ENCODE results near the gene PIK3R1.

PIK3R1 gene

DNA sequence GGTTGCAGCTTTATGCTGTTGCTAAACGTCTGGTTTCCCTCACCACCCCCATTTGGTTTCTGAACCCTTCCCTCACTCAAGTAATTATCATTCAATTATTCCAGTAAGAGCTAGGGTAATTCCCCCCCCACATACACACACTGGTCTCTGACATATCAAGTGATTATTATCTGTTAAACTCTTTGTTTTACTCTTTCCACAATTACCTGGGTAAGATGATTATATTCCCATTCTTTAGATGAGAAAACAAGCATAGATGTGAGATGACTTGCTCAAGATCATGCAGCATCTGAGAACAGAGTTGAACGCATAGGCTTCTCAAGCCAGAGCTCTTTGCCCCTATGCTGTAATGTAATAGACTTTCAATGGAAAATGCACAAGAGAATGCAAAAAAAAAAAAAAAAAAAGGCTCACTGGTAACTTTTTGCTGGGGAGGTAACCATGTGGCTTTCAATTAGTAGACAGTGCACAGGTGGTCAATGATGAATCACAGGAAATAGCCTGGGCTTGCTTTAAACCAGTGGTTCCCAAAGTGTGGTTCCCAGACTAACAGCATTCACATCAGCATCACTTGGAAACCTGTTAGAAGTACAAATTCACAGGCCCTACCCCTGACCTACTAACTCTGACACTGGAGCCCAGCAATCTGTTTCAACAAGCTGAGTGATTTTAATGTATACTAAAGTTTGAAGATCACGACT is 87.6 kb downstream of the PIK3R1 start:
- DNase-seq, result no peak

GRCh38 chr5:68303754-68304420 is 88.3 kb downstream of the PIK3R1 start:
- no peak for DNase-seq

- DNase-seq, result no peak
Measured at GRCh38 chr5:68304421-68305052, 89.0 kb downstream of the PIK3R1 start.

GRCh38 chr5:68305223-68305870 is 89.8 kb downstream of the PIK3R1 start:
- no peak for DNase-seq

DNA sequence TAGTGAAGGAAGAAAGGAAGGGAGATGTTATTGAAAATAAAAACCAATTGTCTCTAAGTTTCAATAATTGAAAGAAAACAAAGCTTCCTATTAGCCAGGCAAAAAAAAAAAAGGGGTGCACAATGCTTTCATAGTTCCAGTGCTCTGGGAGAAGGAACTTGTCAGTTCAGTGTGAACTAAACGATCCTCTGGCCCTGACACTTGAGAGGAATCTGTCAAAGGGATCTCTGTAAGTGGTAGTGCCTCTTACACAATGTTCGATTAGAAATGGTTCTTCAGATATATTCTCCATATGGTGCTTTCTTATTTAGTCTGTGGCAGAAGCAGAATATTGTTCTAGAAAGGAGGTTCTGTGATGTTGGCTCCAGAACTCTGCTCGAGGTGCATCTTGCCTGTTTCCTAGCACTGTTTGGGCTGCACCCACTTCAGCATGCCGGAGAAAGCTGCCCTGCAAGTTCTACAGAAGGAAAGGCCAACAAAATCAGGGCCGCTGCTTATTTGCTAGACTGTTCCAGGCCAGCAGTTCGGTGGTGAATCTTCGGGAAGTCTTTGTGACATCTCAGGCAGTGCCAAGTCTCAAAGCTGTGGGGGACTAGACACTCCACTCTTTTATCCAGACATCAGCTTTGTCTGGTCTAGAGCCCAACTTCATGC is 90.9 kb downstream of the PIK3R1 start:
- DNase-seq, result no peak

- DNase-seq, result no peak
Measured at GRCh38 chr5:68313336-68313735, 97.8 kb downstream of the PIK3R1 start.

DNA sequence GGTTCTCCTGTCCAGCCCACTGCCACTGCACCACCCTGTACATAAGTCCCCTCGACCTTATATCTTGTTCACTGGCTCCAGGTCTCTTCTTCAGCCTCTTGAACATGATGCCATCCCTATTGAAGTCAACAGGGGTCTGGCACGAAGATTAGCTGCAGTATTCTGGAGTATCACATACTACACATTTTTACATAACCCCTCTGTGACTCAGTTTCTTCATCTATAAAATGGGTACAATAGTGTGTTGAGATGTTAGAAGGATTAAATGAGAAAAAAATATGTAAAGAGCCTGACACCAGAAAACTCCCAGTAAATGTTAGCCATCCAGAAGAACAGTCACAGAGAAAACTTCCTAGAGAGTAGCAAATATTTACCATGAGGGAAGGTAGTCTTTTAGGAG is 98.9 kb downstream of the PIK3R1 start:
- no peak for DNase-seq

DNA sequence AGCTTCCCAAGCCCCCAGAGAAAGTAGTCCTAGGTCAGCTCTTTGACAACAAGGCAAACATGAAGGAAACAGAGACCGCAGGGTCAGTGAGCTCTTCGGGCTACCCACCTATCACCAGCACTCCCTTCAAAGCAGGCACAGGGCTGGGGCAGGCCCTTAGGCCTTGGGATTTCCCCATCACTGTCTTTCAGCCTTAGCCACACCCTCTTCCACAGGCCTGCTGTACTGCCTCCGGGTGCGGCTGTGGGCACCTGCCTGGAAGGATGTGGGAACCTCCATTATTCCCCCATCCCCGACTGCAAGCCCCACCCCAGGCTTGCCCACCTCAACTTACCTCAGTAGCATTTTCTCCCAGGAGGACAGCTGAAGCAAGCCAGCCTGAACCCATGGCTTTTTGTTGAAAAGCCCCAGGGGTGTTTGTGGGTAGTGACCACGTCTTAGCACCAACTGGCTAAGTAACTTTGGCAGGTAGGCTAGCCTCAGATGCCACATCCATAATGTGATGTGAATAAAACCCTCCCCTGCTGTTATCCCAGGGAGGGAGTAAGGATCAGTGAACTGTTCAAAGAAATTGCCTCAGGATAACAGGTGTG is 100.2 kb downstream of the PIK3R1 start:
- DNase-seq, result no peak

DNA sequence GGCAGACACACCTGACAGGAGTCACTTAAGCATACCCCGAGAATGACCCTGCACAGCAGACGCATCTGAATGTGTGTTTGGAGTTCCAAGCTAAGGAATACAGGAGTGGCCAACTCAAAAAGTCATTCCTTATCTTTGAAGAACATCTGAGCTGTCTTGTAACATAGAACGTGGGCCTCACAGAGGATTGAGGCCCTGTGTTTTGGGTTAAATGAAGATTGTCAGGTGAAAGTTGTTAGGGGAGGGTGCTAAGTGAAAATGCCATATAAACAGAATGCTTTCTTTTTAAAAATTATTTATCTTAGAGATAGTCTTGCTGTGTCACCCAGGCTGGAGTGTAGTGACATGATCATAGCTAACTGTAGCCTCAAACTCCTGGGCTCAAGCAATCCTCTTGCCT is 100.9 kb downstream of the PIK3R1 start:
- no peak for DNase-seq

- no peak for DNase-seq
Measured at GRCh38 chr5:68317646-68318045, 102.1 kb downstream of the PIK3R1 start.

- DNase-seq, result no peak
Measured at GRCh38 chr5:68318955-68319705, 103.6 kb downstream of the PIK3R1 start.

DNA sequence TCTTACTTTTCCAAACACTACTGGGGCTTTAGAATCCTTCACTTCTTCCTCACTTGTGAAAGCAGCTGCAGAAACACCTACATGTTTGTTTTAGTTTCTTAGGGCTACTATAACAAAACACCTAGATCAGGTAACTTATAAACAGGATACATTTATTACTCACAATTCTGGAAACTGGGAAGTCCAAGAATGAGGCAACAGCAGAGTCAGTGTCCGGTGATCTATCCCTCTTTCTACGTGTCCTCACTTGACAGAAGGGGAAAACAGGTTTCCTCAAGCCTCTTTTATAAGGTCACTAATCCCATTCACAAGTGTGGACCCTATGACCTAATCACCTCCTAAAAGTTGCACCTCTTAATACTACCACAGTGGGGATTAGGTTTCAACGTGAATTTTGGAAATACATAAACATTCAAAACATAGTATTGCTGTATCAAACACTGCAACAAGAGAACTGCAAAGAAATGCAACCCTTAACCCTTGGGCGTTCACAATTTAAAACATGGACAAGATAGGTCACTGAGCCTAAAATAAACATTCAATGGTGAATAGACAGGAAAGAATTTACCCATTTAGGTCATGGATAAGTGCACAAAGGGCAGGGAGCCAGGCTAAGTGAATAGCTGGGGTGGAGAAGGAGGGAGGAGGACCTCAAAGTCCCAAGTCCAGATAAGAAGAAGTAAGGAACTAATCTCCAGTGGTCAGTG is 104.3 kb downstream of the PIK3R1 start:
- DNase-seq, result no peak

DNA sequence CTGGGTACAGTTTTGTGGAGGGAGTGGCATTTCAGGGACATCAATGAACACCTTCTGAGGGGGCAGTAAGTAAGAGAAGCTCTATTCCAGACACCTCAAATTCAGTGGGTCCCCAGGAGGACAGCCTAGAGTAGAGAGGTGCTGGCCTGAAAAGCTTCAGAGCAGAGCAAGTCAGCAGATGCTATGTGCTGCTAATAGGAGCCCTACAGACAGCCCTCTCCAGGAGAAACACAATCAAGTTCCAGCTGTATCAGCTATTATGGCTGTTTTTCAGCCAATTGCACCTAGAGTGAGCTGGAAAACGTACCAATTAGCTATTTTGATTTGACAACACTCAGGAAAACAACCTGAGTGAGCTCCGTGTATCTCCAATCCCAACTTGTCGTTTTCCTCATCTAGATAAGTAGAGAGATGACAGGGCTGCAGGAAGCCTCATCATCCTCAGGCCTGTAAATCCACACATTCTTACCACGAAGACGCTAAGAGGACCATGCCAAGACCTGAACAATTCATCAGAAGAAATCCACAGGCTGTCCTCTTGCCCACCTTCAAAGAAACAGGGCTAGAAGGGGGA is 104.9 kb downstream of the PIK3R1 start:
- DNase-seq, result no peak

DNA sequence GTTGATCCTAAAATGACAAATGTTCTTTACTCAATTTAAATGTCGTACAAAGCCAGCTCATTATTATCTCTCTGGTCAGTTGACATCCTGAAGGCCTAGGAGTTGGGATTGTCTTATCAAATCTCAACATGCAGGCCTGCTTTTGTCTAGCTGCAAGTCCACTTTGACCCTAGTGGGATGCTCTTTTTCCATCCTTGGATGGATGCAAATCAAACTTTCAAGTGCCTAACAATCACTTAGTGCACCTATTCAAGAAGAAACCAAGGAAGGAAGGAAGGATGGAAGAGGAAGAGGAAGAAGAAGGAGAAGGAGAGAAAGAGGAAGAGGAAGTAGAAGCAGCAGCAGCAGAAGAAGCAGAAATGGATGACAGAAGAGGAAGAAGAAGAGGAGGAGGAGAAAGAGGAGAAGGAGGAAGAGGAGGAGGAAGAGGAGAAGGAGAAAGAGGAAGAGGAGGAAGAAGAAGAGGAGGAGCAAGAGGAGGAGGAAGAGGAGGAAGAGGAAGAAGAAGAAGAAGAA is 109.6 kb downstream of the PIK3R1 start:
- DNase-seq, result no peak

DNA sequence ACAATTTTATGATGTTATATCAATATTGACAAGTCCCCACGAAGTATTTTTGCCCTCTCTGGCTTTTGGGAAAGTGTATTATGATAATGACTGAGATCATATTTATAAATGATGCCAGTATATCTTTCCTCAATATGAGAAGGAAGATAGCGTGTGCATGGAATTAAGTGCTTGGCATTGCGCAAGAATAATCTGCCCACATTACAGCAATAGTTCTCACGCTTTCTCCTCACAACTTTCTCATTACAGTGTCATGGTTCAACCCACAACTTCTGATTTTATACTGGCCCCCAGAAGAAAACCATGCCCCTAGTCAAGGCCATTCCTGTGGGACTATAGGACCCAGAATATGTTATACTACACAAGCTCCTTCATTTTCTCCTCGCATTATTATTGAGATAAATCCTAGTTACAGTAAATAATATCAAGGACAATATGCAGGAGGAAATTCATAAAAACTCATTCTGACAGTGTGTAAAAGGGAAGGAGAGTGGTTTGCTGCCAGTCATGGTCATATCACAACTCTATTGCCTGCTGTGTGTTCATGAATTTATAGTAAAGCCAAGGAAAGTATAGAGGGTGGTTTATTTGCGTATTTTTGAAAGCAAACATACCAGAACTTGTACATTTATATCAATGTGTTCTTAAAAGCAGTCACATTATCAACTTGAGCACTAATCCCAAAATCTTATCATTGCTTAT is 114.1 kb downstream of the PIK3R1 start:
- no peak for DNase-seq

DNA sequence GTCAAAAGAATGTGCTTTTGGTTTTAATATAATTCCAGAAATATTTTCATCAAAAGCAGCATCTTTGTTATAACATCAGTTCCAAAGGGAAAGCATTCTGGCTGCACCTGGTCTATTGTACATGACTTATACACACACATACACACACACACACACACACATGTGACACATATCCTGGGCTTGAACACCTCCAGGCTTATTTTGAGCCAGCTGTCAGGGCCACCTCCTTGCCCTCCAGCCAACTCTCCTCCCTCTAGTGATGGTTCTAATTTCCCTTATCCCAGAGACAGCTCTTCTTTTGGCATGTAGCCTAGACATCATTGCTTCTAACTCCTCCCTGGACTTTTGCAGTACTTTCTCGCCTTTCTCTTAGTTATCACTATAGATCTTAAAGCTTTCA is 115.0 kb downstream of the PIK3R1 start:
- DNase-seq, result no peak

DNA sequence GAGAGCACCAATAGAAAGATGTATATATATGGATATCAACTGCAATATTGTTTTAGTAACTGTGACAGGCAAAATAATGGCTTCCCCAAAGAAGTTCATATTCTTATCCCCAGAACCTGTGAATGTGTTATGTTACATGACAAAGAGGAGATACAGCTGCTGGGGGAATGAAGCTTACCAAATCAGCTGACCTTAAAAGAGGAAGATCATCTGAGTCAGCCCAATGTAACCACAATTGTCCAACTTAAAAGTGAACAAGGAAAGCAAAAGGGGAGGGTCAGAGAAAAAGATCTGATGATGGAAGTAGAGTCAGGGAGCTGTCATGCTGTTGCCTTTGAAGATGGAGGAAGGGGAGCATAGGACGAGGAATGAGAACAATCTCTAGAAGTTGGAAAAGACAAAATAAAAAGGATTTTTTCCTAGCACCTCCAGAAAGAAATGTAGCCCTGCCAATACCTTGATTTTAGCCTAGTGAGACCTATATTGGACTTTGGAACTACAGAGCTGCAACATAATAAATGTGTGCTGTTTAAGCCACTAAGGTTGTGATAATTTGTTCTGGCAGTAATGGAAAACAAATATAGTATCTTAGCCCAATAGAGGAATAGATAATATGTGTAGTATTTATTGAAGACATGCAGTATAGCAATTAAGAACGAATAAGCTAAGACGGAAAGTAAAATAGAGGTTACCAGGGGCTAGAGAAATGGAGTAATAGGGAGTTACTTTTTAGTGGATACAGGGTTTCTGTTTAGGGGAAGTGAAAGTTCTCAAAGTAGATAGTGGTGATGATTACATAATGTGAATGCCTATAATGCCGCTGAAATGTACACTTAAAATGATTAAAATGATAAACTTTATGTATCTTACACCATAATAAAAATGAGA is 115.9 kb downstream of the PIK3R1 start:
- DNase-seq, result no peak

DNA sequence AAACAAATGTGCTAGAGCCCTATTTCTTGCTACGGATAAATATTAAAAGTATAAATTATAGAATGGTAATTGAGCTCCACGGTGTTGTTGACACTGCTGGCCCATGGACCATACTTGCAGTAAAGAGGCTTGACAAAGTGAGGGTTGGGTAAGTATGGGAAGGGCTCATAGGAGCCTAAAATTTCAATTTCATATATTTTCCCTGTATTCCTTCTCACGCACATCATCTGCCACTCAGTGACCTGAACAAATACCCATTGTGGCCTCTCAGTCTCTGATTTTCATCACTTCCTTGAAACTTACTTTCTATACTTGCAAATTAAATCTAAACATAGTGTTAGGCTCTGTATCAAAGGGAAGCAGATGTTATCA is 116.5 kb downstream of the PIK3R1 start:
- no peak for DNase-seq

DNA sequence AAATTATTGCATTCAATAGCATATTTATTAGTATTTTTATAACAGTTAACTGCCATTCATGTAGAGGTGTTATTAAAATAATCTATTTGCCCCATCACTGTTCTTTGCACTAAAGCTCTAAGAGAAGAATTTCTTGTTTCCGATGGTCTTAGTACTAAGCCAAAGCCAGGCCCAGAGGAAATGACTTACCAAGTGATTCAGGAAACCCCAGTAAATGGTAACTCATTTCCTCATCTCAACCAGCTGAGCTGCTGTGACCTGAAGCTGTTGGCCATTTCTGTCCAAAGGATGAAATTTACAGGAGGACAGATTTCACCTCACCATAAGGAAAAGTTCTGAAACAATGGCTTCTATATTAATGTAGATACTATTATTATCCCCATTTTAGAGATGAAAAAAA is 117.0 kb downstream of the PIK3R1 start:
- DNase-seq, result no peak

Measured in NCI-H1694 treated with DMSO at 0.1 percent for 48 hours (cell line).